ENCODE results near the gene RSPRY1.

DNA sequence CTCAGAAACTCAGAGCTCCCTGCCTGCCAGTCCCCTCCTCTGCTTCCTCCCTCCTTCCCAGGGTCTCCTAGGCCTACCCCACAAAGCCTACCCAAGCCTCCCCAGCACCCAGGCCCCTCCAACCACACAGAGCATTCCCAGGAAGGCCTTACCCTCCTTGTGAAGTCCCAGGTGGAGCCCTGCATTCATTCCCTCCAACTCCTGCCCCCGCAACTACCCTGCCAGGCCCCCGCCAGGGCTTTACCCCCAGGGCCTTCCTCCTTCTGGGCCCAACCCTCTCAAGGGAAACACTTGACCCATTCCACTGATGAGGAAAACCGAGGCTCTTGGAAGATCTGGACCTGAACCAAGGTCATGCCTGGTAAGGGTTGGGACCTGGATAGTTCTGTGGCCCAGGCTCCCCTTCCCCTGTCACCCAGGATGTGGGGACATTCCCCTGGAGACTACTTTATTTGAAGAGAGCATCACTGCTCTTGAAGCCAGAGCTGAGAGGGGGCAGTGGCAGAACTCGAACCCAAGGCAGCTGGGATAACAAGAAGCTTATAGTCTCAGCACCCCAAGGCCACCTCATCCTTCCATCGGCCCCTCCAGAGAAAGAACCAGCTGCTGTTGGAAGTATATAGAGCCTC is 85.9 kb downstream of the RSPRY1 start:
- TF ChIP-seq, protein P1, sequence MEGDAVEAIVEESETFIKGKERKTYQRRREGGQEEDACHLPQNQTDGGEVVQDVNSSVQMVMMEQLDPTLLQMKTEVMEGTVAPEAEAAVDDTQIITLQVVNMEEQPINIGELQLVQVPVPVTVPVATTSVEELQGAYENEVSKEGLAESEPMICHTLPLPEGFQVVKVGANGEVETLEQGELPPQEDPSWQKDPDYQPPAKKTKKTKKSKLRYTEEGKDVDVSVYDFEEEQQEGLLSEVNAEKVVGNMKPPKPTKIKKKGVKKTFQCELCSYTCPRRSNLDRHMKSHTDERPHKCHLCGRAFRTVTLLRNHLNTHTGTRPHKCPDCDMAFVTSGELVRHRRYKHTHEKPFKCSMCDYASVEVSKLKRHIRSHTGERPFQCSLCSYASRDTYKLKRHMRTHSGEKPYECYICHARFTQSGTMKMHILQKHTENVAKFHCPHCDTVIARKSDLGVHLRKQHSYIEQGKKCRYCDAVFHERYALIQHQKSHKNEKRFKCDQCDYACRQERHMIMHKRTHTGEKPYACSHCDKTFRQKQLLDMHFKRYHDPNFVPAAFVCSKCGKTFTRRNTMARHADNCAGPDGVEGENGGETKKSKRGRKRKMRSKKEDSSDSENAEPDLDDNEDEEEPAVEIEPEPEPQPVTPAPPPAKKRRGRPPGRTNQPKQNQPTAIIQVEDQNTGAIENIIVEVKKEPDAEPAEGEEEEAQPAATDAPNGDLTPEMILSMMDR (conservative IDR thresholded peaks at IDR 0.05) = no peak
- no peak for TF ChIP-seq ZFX (IDR thresholded peaks at IDR 0.05)
